Measurements from ENCODE around the gene WDR38.
"Not testable (repeated sequence)": the region's sequence is repeated elsewhere in the genome, so short reads cannot be mapped to it uniquely, and the experiment has no call there.

WDR38 gene

GRCh38 chr9:124831642-124832364 lies 21.5 kb upstream of the WDR38 start:
- FAIRE-seq (no peak), DNase-seq (ENCODE audit: insufficient read length, low spot score) (no peak)

GRCh38 chr9:124834591-124834990 lies 18.7 kb upstream of the WDR38 start:
- DNase-seq (ENCODE audit: insufficient read length, low spot score) = no peak
- no peak for FAIRE-seq

DNA sequence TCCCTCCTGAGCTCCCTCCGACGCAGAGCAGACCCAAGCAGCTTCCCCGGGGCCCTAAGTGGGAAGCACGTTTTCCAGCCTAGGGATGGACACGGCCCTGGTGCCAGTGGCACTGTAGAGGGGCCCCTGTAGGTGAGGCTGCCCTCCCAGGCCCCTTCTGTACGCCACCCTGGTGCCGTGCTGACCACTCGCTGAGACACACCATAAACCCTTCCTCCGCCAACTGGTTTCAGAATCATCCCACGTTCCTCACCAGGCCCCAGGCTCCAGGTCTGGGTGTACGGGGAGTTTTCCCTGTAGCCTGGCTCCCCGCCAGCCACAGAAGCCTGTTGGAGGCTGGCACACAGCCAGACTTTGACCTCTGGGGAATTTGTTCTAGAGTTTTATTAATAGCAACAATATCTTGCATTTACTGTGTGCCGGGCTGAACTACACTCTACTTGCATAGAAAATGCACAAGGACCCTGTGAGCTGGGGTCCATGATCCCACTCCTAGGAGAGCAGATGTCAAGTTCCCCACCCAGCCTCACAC lies 18.2 kb upstream of the WDR38 start:
- FAIRE-seq (no peak), DNase-seq (ENCODE audit: insufficient read length, low spot score) (no peak)

- not testable (repeated sequence) for DNase-seq (ENCODE audit: insufficient read length, low spot score); FAIRE-seq
Observed at GRCh38 chr9:124838132-124838531, 15.1 kb upstream of the WDR38 start.

DNA sequence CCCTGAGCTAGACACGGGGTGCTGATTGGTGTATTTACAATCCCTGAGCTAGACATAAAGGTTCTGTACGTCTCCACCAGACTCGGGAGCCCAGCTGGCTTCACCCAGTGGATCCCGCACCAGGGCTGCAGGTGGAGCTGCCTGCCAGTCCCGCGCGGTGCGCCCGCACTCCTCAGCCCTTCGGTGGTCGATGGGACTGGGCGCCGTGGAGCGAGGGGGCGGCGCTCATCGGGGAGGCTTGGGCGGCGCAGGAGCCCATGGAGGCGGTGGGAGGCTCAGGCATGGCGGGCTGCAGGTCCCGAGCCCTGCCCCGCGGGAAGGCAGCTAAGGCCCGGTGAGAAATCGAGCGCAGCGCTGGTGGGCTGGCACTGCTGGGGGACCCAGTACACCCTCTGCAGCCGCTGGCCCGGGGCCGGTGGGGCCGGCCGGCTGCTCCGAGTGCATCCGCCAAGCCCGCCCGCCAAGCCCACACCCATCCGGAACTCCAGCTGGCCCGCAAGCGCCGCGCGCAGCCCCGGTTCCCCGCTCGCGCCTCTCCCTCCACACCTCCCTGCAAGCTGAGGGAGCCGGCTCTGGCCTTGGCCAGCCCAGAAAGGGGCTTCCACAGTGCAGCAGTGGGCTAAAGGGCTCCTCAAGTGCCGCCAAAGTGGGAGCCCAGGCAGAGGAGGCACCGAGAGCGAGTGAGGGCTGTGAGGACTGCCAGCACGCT lies 14.5 kb upstream of the WDR38 start:
- not testable (repeated sequence) for FAIRE-seq; DNase-seq (ENCODE audit: insufficient read length, low spot score)

DNA sequence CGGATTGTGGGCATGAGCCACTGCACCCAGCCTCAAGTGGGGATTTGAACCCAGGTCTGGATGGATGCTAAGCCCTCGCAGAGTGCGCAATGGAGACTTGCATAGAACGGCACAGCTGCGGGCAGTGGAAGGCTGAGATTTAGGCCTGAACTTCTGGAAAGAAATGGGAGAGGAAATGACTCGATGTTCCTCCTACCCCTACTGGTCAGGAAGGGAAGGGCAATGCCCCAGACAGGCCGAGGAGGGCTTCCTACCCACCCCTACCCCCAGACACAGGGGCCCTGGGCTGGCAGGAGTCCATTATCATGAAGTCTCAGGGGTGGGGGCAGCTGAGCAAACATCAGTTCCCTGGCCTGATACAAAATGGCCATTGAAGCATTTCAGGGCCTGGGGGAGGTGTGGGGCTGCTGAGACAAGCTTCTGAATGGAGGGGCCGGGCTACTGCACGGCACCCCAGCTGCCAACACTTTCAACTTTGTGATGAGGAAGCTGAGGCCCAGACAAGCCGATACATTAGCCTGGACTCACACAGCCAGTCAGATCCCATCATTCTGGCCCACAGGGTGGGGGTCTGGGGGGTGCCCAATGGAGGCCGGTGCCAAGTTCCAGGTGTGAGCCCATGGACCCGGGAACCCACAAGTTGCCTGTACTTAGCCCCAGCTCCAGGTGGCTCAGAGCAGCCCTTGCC lies 13.5 kb upstream of the WDR38 start:
- DNase-seq (ENCODE audit: insufficient read length, low spot score) (no peak), FAIRE-seq (no peak)

- no peak for FAIRE-seq
- DNase-seq (ENCODE audit: insufficient read length, low spot score) = no peak
Observed at GRCh38 chr9:124840300-124840833, 12.9 kb upstream of the WDR38 start.

DNA sequence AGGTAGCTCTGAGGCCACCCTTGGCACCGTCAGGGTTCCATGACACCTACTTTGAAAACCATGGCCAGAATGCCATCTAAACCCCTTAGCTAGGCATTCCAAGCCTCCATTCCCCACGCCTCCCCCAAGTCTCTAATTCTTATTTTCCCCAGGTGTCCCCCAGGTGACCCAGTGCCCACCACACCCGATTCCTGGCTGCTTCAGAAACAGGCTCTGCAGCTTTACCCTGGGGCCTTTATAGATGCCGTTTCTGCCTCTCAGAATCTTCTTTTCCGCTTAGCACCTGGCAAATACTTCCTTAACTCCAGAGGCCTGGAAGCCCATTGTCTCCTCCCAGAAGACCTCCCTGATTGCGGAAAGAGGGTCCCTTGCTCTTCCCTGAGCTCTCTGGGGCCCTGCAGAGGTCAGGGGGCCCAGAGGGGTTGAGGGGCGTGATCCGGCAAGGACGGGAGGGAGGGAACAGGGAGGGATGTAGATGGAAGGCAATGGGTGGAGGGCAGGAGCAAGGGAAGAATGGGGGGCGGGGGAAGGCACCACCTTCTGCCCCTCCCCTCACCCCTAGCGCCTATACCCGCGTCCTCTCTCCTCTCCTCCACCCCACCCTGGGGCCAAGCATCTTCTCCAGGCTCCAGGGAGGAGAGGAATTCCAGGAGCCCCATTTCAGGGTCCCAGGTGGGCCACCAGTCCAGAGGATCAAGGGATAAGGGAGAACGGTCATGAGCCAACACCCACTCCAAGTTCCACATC lies 12.0 kb upstream of the WDR38 start:
- DNase-seq (ENCODE audit: insufficient read length, low spot score) (no peak), FAIRE-seq (no peak)

DNA sequence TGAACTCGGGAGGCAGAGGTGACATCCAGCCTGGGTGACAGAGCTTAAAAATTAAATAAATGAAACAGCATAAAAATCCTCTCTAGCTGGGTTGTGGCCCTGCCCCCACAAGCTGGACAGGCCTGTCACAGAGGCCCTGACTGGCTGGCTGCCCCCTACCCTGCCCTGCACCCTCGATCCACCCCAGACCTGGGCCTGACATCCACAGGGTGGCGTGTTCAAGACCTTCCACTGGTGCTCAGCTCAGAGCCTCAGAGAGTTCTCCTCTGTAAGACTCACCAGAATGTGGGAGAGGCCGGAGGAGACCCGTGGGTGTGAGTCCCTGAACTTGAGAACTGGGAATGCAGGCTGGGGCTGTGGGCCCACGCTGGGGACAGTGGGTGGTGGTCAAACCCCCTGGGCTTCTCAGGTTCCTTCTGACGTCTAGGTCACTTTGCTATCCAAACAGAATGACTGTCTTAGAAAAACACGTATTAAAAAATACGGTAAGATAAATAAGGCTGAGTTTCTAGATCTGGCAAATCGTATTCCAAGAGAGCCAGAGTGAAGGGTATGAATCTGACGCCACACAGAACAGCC lies 9.7 kb upstream of the WDR38 start:
- DNase-seq (ENCODE audit: insufficient read length, low spot score) (no peak), FAIRE-seq (no peak)

- DNase-seq (ENCODE audit: insufficient read length, low spot score) (no peak), FAIRE-seq (no peak)
Observed at GRCh38 chr9:124844291-124844690, 9.0 kb upstream of the WDR38 start.

- DNase-seq (ENCODE audit: insufficient read length, low spot score); FAIRE-seq: not testable (repeated sequence)
Observed at GRCh38 chr9:124846467-124846866, 6.8 kb upstream of the WDR38 start.

DNA sequence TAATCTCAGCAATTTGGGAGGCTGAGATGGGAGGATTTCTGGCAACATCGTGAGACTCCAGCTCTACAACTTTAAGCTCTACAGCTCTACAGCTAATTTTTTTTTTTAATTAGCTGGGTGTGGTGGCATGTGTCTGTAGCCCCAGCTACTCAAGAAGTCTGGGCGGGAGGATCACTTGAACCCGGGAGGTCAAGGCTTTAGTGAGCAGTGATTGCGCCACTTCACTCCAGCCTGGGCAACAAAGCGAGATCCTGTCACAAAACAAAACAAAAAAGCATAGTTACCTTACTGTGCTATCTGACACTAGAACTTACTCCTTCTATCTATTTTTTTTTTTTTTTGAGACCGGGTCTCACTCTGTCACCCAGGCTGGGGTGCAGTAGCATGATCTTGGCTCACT lies 6.3 kb upstream of the WDR38 start:
- DNase-seq (ENCODE audit: insufficient read length, low spot score) (no peak), FAIRE-seq (no peak)

- DNase-seq (ENCODE audit: insufficient read length, low spot score) (no peak), FAIRE-seq (no peak)
Observed at GRCh38 chr9:124849801-124850200, 3.5 kb upstream of the WDR38 start.

DNA sequence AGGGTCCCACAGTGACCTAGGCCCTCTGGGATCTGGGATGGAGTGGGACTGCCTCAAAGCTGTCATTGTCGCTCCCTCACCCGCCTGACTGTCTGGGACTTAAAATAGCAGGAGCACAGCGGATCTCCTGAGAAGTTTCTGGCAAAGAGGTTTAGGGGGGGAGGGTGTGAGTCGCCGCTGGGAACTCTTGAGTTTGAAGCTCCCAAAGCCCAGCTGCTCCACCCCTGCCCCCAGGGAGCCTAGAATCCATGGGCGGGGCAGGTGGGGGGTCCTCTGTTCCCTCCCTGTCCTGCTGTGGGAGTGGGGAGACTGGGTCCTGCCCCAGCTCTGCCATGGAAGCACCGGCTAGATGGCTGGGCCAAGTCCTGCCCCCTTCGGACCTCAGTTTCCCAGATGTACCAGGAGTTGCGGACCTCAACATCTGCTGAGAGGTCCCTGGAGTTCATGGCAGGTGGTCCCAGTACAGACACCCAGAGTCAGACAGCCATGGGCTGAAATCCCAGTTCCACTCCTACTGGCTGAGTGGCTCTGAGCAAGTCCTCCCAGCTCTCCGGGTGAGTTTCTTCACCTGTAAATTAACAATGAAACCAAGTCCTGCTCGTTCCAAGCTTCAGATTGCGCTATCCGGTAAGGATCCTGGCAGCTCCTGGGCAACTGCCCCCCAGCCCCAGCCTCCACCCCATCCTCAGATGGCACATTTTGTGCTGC lies 985 bp upstream of the WDR38 start:
- FAIRE-seq (no peak), DNase-seq (ENCODE audit: insufficient read length, low spot score) (no peak)

DNA sequence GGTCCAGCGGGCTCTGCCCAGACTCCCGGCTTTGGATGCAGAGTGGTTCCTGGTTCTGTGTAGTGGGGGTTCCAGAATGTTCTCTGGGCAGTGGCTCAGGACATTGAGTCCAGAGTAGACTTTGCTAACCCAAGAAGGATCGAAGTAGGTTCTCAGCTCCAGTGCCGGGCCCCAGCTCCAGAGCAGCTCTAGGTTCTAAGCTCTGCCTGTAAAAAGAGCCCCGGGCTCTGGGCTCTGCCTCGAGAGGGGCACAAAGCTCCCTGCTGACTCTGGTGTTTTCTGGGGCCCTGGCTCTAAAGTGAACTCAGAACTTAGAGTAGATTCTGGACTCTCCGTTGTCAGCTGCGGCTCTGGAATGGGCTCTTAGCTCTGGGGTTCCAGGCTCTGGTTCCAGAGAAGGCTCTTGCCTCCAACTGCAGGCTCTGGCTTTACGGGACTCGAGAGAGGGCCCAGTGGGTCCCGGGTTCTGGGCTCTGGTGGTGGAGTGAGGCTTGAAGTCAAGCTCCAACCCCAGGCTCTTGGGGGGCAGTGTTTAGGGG lies 414 bp downstream of the WDR38 start:
- FAIRE-seq = peak; percentile 56

DNA sequence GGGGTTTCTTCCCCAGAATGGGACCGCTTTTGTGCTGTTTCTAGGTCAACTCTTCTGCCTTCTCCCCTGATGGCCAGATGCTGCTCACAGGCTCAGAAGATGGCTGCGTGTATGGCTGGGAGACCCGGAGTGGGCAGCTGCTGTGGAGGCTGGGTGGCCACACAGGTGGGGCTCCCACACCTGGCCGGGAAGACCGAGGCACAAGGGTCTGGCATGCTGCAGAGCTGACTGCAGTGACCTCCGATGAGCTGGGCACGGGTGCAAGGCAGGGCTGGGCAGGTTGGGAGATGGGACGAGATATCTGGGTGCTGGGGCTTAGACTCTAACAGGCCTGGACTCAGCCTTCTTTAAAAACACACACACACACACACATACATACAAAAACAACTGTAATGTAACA lies 901 bp downstream of the WDR38 start:
- FAIRE-seq (no peak), DNase-seq (ENCODE audit: insufficient read length, low spot score) (no peak)

More for the DNA sequence above, 414 bp downstream of the WDR38 start:
- no peak for DNase-seq (ENCODE audit: insufficient read length, low spot score)

- FAIRE-seq (no peak), DNase-seq (ENCODE audit: insufficient read length, low spot score) (no peak)
Observed at GRCh38 chr9:124854822-124855221, 1.6 kb downstream of the WDR38 start.

- DNase-seq (ENCODE audit: insufficient read length, low spot score) (no peak), FAIRE-seq (no peak)
Observed at GRCh38 chr9:124855566-124855943, 2.3 kb downstream of the WDR38 start.

All from GM19239 (cell line).